ENCODE data around the gene TJP3. TPM values are rescaled to one million over a fixed set of nuclear protein-coding genes. Genes with fewer than 3 reads are reported as not detected.
"Not testable (repeated sequence)": the region's sequence is repeated elsewhere in the genome, so short reads cannot be mapped to it uniquely, and the experiment has no call there.

The TJP3 gene
- total RNA-seq, 1 donor: not detected

DNA sequence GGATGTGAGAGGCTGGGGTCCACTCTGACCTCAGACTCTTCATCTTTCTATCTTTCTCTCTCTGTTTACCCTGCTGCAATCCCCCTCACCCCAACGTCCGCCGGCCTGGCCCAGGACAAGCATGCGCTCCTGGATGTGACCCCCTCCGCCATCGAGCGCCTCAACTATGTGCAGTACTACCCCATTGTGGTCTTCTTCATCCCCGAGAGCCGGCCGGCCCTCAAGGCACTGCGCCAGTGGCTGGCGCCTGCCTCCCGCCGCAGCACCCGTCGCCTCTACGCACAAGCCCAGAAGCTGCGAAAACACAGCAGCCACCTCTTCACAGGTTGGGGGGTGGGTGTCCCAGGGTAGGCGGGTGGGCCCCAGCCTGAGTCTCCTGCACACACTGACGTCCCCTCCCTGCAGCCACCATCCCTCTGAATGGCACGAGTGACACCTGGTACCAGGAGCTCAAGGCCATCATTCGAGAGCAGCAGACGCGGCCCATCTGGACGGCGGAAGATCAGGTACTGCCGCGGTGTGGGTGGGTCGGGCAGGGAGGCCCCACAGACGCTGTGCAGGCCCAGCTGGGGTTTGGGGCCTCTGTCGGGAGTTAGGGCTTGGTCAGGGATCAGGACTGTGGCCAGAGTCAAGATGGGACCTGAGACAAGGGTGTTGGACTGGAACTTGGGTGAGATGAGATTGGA, 38.3 kb downstream of the TJP3 start:
- TF ChIP-seq, protein P1, sequence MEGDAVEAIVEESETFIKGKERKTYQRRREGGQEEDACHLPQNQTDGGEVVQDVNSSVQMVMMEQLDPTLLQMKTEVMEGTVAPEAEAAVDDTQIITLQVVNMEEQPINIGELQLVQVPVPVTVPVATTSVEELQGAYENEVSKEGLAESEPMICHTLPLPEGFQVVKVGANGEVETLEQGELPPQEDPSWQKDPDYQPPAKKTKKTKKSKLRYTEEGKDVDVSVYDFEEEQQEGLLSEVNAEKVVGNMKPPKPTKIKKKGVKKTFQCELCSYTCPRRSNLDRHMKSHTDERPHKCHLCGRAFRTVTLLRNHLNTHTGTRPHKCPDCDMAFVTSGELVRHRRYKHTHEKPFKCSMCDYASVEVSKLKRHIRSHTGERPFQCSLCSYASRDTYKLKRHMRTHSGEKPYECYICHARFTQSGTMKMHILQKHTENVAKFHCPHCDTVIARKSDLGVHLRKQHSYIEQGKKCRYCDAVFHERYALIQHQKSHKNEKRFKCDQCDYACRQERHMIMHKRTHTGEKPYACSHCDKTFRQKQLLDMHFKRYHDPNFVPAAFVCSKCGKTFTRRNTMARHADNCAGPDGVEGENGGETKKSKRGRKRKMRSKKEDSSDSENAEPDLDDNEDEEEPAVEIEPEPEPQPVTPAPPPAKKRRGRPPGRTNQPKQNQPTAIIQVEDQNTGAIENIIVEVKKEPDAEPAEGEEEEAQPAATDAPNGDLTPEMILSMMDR (IDR thresholded peaks at IDR 0.05; ENCODE audit: insufficient read depth, low read depth, low read length): no peak
- no peak overlapping the region for H3K4me3 ChIP-seq (ENCODE audit: low read depth, low read length)

GRCh38 chr19:3748965-3749364, 40.8 kb downstream of the TJP3 start:
- TF ChIP-seq, protein P1 (IDR thresholded peaks at IDR 0.05; ENCODE audit: insufficient read depth, low read depth, low read length): no peak
- no peak overlapping the region for H3K4me3 ChIP-seq (ENCODE audit: low read depth, low read length)
- DNase-seq (ENCODE audit: low read depth): no peak

More for the DNA sequence above, 38.3 kb downstream of the TJP3 start:
- no peak for DNase-seq (ENCODE audit: low read depth)

GRCh38 chr19:3750211-3750610, 42.0 kb downstream of the TJP3 start:
- H3K4me3 ChIP-seq (ENCODE audit: low read depth, low read length): no peak overlapping the region
- TF ChIP-seq, protein P1 (IDR thresholded peaks at IDR 0.05; ENCODE audit: insufficient read depth, low read depth, low read length): no peak
- no peak for DNase-seq (ENCODE audit: low read depth)

DNA sequence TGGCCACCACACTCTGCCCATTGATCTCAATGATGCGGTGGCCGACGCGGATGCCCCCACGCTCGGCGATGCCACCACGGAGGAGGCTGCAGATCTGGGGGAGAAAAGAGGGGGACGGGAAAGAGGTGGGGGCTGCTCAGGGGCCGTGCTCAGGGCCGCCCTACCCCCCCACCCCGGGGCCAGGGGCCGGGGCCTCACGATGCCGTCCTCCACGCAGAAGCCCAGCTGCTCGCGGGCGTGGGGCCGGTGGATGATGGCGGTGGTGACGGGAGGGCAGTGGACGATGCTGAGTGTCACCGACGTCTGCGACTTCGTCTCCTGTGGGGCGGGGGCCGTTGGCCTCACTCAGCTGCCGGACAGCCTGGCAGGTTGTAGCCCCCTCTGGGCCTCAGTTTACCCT, 43.1 kb downstream of the TJP3 start:
- TF ChIP-seq, protein P1 (IDR thresholded peaks at IDR 0.05; ENCODE audit: insufficient read depth, low read depth, low read length): no peak

DNA sequence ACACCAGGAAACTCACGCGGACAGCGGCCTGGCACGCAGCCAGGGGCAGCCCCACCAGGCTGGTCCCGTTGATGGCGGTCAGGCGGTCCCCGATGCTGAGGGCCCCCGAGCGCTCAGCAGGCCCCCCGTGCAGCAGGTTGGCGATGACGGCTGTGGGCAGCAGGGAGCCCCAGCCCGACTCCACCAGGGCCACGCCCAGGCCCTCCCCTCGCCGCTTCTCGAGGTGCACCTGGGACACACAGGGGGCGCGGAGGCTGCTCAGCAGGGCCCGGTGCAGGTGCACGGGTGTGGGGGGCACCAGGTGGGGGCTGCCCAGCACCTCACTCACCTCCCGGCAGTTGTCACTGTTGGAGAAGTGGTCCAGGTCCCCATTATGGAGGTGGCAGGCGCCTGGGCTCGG, 44.3 kb downstream of the TJP3 start:
- no peak overlapping the region for H3K4me3 ChIP-seq (ENCODE audit: low read depth, low read length)
- no peak for DNase-seq (ENCODE audit: low read depth)
- TF ChIP-seq, protein P1 (IDR thresholded peaks at IDR 0.05; ENCODE audit: insufficient read depth, low read depth, low read length): no peak

More for the DNA sequence above, 43.1 kb downstream of the TJP3 start:
- no peak overlapping the region for H3K4me3 ChIP-seq (ENCODE audit: low read depth, low read length)
- DNase-seq (ENCODE audit: low read depth): no peak

DNA sequence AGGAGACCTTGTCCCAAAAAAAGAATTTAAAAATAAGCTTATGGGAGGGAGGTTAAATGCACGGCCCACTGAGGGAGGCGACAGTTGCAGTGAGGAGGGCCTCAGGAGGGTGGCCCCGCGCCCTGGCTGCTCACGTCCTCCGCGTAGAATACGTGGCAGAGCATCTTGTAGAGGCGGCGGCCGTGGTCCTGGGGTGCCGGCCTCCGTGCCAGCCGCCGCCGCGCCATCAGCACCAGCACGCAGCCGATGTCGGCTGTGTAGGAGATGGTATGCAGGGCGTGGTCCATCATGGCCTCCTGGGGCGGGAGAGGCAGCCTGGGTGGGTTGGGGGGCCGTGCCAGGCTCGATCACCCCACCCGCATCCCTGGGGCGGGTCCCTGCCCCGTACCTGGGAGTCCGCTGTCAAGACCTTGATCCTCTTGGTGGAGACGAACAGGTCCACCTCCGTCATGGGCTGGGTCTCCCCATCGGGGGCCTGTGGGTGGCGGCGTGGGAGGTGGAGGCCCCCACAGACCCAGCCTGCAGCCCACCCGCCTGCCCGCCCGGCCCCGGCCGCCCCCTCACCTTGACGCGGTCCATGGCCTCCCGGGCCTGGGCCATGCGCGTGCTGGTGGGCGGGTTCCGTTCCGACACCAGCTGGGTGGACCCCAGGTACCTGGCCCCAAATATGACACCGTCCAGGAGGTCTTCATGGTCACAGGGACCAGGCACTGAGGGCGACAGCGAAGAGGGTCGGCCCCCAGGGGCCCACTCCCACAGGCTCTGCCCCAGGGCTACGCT, 45.6 kb downstream of the TJP3 start:
- TF ChIP-seq, protein P1 (IDR thresholded peaks at IDR 0.05; ENCODE audit: insufficient read depth, low read depth, low read length): no peak
- DNase-seq (ENCODE audit: low read depth): no peak
- H3K4me3 ChIP-seq (ENCODE audit: low read depth, low read length): no peak overlapping the region

DNA sequence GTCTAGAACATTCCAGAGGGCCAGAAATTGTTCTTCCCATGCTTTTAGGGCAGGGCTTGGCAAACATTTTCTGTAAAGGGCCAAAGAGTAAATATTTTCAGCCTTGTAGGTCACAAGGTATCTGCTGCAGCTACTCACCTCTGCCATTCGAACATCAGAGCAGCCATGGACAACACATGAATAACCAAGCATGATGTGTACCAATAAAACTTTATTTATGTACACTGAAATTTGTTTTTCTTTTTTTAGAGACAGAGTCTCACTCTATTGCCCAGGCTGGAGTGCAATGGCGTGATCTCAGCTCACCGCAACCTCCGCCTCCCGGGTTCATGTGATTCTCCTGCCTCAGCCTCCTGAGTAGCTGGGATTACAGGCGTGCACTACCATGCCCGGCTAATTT, 49.5 kb downstream of the TJP3 start:
- DNase-seq (ENCODE audit: low read depth); H3K4me3 ChIP-seq (ENCODE audit: low read depth, low read length): not testable (repeated sequence)

- not testable (repeated sequence) for H3K4me3 ChIP-seq (ENCODE audit: low read depth, low read length); DNase-seq (ENCODE audit: low read depth)
Measured at GRCh38 chr19:3758297-3758696, 50.1 kb downstream of the TJP3 start.
